Stimulated activated CD4-positive, alpha-beta T cell treated with anti-CD3 and anti-CD28 coated beads, Interleukin-15, amount 100 ng/mL, for 48 hours (primary cell): Measurements from ENCODE around the gene PAK1IP1.
"Not testable (repeated sequence)": the region's sequence is repeated elsewhere in the genome, so short reads cannot be mapped to it uniquely, and the experiment has no call there.

ENCODE experiments used
- DNase-seq, 2 donors: peaks; one replicate each; pipeline ENCODE4 v3.0.0-alpha.2; 2020; ENCODE audit warnings: low read depth in 2 of 2

Gene PAK1IP1

DNA sequence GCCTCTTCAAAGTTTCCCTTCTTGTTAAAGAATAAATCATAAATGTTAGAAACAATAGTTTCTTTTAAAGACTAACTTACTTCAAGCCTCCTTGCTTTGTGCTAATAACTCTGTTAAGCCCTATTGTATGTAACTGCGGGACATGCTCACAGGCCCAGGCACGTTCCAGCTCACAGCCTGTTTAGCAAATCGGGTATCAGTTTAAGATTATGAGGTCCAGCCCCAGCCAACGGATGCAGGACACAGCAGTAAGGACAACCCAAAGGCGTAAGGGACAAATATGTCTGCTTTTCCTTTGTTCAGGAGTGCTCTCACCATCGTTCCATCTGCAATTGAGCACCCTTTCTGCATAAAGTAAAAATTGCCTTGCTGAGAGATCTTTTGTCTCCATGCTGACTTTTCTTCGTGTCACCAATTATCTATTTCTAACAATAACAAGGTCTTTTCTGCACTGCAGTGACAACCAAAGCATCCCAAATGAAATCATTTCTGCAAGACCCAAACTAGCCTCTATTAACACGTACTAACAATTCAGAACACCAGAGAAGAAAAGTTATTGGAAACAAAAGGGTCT, 1.7 kb upstream of the PAK1IP1 start:
- no peak for DNase-seq

GRCh38 chr6:10695086-10695657, 400 bp downstream of the PAK1IP1 start:
- no peak for DNase-seq

DNA sequence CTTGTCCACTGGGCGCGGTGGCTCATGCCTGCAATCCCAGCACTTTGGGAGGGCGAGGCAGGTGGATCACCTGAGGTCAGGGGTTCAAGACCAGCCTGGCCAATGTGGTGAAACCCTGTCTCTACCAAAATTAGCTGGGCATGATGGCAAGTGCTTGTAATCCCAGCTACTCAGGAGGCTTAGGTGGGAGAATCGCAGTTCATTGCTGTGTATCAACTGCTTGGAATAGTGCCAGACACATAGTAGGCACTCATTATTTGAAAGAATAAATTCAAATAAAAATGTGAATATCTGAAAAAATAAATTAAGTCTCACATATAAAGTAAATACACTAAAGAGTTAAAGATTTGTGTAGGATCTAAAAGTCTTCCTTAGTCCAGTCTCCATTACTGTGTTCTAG, 1.9 kb downstream of the PAK1IP1 start:
- no peak for DNase-seq

GRCh38 chr6:10713962-10714361, 19.2 kb downstream of the PAK1IP1 start:
- no peak for DNase-seq

DNA sequence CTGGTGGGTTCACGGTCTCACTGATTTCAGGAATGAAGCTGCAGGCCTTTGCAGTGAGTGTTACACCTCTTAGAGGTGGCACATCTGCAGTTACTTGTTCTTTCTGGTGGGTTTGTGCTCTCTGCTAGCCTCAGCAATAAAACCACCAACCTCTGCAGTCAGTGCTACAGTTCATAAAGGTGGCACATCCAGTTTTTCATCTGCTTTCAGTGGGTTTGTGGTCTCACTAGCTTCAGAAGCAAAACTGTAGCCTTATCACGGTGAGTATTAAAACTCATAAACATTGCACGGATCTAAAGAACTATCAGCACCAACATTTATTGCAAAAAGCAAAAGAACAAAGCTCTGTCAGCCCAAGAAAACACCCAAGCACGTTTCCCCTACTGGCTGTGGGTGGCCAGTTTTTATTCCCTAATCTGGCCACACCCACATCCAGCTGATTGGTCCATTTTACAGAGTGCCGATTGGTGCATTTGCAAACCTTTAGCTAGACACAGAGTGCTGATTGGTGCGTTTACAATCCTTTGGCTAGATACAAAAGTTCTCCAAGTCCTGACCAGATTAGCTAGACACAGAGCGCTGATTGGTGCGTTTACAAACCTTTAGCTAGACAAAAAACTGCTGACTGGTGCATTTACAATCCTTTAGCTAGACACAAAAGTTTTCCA, 24.7 kb downstream of the PAK1IP1 start:
- peak; percentile 33 to 49 for DNase-seq

DNA sequence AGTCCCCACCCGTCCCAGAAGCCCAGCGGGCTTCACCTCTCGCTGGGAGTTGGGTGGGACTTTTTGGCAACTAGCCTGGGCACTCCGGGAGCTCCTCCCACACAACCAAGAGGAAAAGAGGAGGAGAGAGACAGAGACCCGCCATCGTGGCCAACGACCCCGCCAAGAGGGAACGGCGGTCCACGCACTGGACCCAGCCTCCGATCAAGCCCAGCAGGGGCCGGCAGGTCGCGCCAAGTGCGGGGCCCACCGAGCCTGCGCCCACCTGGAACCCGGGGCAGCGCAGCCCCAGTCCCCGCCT, 25.1 kb downstream of the PAK1IP1 start:
- no peak for DNase-seq

DNA sequence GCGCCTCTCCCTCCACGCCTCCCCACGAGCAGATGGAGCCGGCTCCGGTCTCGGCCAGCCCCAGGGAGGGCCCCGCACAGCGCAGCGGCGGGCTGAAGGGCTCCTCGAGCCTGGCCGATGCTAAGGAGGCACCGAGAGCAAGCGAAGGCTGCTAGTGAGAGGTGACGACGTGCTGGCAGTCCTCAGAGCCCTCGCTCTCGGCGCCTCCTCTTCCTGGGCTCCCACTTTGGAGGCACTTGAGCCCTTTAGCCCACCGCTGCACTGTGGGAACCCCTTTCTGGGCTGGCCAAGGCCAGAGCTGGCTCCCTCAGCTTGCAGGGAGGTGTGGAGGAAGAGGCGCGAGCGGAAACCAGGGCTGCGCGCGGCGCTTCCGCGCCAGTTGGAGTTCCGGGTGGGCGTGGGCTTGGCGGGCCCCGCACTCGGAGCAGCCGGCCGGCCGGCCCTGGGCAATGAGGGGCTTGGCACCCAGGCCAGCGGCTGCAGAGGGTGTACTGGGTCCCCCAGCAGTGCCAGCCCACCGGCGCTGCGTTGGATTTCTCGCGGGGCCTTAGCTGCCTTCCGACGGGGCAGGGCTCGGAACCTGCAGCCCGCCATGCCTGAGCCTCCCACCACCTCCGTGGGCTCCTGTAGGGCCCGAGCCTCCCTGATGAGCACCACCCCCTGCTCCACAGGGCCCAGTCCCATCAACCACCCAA, 25.6 kb downstream of the PAK1IP1 start:
- peak; percentile 29 to 47 for DNase-seq

DNA sequence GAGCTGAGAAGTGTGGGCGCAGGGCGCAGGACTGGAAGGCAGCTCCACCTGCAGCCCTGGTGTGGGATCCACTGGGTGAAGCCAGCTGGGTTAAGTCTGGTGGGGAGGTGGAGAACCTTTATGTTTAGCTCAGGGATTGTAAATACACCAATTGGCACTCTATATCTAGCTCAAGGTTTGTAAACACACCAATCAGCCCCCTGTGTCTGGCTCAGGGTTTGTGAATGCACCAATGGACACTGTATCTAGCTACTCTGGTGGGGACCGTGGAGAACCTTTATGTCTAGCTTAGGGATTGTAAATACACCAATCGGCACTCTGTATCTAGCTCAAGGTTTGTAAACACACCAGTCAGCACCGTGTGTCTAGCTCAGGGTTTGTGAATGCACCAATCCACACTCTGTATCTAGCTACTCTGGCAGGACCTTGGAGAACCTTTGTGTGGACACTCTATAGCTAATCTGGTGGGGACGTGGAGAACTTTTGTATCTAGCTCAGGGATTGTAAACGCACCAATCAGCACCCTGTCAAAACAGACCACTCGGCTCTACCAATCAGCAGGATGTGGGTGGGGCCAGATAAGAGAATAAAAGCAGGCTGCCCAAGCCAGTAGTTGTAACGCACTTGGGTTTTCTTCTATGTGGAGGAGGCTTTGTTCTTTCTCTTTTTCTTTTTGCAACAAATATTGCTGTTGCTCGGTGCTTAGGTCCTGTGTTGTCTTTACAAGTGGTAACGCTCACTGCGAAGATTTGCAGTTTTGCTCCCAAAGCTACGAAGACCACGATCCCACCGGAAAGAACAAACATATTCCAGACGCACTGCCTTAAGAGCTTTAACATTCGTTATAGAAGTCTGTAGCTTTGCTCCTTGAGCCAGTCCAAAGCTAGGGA, 26.4 kb downstream of the PAK1IP1 start:
- peak in 1 of 2 donors; percentile 25 for DNase-seq

DNA sequence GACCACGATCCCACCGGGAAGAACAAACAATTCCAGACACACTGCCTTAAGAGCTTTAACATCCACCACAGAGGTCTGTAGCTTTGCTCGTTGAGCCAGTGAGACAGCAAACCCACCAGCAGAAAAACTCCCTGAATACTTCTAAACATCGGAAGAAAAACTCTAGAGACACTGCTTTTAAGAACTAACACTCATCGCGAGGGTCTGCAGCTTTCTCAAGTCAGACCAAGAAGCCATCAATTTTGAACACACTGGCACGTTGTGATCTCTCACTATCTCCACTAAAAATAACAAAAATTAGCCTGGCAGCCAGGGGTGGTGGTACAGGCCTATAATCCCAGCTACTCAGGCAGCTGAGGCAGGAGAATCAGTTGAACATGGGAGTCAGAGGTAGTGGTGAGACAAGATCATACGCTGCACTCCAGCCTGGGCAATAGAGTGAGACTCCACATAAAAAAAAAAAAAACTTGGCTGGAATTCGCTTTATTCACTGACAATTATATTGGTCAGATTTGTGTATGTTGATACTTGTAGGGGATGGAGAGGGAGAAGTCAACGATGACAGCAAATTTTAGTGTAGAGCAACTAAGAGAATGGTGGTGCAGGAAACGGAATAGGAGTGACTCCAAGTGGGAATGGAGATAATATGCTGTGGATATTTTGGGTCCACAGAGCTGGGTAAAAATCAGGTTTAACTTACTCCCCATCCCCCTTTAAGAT, 27.2 kb downstream of the PAK1IP1 start:
- no peak for DNase-seq

- no peak for DNase-seq
Measured at GRCh38 chr6:10722570-10722819, 27.7 kb downstream of the PAK1IP1 start.

DNA sequence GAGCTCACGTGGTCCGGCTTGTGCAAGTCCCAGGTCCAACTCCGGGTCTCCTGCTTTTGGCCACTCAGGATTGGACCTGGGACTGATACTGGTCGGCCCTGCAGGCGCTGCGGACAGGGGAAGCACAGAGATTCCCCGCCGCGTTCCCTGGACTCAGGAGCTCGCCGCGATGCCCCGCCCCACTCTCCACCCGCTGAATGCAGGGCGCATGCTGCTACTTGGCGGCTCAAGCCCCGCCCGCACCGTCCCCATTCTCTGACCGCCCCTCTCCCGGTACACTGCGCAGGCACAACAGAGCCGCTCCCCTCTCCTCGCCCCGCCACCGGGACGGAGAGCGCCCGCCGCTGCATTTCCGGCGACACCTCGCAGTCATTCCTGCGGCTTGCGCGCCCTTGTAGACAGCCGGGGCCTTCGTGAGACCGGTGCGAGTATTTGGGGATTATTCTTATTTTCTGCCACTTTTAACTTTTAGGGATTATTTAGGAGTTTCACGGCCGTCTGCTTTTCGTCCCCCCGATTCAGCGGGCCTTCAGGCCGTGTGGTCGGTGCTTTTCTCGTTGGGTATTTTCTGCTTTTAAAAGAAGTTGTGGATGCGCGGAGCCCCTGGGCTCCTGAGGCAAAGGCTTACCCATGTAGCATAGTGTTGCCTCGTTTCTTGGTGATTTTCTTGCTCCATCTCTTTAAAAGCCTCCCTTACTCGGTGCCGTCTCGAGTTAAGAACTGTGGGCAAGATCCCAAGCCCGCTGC, 28.2 kb downstream of the PAK1IP1 start, which contains the start of gene TMEM14C:
TMEM14C (plus strand) TSS at position 251 of the 747 bp plus-strand sequence. CDS start 1,544 bp downstream, outside the sequence.
- DNase-seq: peak; percentile 80 to 90

DNA sequence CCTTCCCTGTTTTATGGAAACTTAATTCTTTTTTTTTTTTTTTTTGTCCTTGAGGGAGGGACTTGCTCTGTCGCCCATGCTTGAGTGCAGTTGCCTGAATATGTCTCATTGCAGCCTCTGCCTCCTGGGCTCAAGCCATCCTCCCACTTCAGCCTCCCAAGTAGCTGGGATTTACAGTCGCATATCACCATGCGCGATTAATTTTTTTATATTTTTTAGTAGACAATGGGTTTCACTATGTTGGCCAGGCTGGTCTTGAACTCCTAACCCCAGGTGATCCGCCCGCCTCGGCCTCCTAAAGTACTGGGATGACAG, 28.8 kb downstream of the PAK1IP1 start:
- DNase-seq: no peak

GRCh38 chr6:10725044-10725443, 30.3 kb downstream of the PAK1IP1 start:
- DNase-seq: no peak

GRCh38 chr6:10725716-10726115, 30.9 kb downstream of the PAK1IP1 start:
- DNase-seq: no peak

GRCh38 chr6:10730254-10730653, 35.5 kb downstream of the PAK1IP1 start:
- no peak for DNase-seq

DNA sequence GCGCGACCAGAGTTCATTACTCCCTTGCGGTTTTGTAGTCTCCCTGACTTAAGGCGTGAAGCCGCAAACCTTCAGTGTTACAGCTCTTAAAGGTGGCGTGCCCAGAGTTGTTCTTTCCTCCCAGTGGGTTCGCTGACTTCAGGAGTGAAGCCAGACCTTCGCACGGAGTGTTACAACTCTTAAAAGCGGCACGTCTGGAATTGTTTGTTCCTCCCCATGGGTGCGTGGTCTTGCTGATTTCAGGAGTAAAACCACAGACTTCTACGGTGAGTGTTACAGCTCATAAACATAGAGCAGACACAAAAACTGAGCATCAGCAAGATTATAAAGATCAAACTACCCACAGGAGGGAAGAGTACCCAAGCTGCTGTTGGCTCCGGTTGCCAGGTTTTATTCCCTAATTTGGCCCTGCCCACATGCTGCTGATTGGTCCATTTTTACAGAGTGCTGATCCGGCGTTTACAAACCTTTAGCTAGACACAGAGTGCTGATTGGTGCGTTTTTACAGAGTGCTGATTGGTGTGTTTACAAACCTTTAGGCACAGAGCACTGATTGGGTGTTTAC, 38.5 kb downstream of the PAK1IP1 start:
- no peak for DNase-seq

DNA sequence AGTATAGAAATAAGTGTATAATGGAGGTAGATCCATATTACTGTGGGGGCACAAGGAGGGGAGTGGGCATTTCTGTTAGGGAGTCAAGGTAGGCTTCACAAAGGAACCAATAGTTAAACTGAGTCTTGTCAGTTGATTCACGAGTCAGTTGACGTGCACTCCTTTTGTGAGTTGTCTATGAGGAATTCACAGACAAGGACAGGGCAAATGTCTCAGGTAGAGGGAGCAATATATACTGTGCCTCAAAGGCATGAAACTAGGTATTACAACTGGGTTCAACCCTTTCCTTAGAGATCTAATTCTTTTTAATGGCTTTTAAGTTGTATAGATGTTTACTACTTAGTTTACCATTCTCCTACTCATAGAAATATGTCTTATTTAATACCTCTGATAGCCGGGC, 39.1 kb downstream of the PAK1IP1 start:
- DNase-seq: no peak

DNA sequence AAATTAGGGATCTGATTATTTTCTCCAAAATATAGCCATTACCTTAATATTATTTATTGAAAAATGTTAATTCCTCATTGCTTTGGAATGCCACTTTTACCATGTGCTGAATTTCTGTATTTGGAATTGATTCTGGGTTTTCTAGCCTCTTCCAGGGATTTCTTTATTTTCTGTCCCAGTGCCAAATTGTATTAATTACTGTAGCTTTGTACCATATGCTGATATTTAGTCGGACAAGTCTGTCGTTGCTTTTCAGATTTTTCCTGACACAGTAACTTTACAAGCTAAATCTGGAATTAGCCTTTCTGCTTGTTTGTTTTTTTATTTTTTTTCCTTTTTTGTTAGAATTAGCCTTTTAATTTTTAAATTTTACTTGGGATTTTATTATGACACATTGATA, 42.0 kb downstream of the PAK1IP1 start:
- DNase-seq: no peak

DNA sequence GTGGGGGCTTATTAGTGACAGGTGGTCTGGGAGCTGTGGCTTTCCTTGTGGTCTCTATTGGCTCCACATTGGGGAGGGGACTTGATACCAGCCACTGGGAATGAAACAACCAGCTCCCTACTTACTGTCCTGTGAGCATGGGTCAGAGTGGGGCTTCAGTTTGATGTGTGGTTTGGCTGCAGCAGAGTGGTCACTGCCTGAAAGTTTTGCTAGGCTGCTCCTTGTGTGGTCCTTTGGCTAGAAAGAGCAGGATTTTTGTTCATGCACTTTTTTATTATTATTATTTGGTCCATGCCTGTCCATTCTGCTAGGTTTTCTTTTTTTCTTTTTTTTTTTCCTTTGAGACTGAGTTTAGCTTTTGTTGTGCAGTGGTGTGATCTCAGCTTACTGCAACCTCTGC, 45.3 kb downstream of the PAK1IP1 start:
- DNase-seq: no peak

- DNase-seq: not testable (repeated sequence)
Measured at GRCh38 chr6:10741643-10742042, 46.9 kb downstream of the PAK1IP1 start.

DNA sequence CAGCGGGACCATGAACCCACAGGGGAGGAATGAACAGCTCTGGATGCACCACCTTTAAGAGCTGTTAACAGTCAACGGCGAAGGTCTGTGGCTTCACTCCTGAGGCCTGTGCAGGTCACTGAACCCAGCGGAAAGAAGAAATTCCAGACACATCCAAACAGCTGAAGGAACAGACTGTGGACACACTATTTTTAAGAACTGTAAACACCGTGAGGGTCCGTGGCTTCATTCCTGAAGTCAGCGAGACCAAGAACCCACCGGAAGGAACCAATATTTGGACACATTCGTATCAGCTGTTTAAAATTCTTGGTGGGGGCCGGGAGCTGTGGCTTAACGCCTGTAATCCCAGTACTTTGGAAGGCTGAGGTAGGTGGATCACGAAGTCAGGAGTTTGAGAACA, 47.5 kb downstream of the PAK1IP1 start:
- DNase-seq: no peak
